Nephron progenitor cell (in vitro differentiated cells): ENCODE measurements around the gene MUL1.
"Not testable (repeated sequence)": the region's sequence is repeated elsewhere in the genome, so short reads cannot be mapped to it uniquely, and the experiment has no call there.

Source experiments
- DNase-seq: peaks from one replicate; pipeline ENCODE4 v3.0.0; 2021
- H3K27ac Mint-ChIP-seq: 2 replicates; pipeline ENCODE4 v1.8.0; 2021; ENCODE audit warnings: mild to moderate bottlenecking, moderate library complexity, mixed read lengths
- H3K27me3 Mint-ChIP-seq: 2 replicates; pipeline ENCODE4 v1.8.0; 2021; ENCODE audit warnings: mild to moderate bottlenecking, low read depth, mixed read lengths; ENCODE audit not compliant: poor library complexity
- H3K36me3 Mint-ChIP-seq: 2 replicates; pipeline ENCODE4 v1.8.0; 2021; ENCODE audit warnings: low read depth, mixed read lengths
- H3K4me1 Mint-ChIP-seq: 2 replicates; pipeline ENCODE4 v1.8.0; 2021; ENCODE audit warnings: mixed read lengths
- H3K4me3 Mint-ChIP-seq: 2 replicates; pipeline ENCODE4 v1.8.0; 2021; ENCODE audit warnings: mild to moderate bottlenecking, moderate library complexity, mixed read lengths
- H3K9me3 Mint-ChIP-seq: 2 replicates; pipeline ENCODE4 v1.8.0; 2021; ENCODE audit warnings: mild to moderate bottlenecking, moderate library complexity, mixed read lengths
- TF ChIP-seq, protein P1 (sequence below): fragments of 200-600 bp; sonication (generic); IDR thresholded peaks from 2 replicates; pipeline ENCODE4 v1.5.0; 2021; ENCODE audit warnings: antibody characterized with exemption

Gene MUL1

DNA sequence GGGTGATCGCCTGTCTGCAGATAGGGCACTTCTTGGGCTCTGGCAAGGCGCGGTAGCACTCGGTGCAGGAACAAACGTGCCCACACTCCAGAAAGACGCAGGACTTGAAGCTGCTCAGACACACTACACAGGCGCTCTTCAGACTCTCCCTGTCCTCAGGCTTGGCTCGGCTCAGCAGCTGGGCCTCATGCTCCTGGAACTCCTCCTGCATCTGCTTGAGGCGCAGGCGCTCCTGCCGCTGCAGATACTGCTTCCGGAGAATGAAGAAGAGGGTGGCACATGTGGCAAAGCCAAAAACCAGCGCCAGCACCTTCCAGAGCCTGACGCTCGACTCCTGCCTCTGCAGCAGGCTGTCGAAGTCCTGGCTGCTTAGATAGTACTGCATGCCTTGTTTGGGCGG, 7.2 kb downstream of the MUL1 start:
- H3K27ac Mint-ChIP-seq, result no peak overlapping the region

DNA sequence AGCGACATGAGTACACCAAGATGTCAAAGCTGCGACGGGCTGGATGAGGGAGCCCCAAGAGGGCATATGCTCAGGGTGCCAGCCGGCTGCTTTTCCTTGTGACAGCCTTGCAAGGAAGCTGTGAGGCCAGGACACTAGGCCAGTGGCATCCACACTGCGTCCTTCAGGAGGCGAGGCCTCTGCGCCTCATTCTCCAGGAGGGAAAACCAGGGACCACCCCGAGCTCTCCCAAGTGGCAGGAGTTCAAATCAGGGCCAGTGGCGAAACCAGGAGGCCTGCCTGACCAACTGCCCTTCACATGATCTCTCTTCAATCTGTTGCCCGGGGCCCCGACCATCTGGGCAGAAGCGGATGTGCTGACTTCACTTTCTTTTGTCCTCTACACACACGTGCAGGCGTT, 8.2 kb downstream of the MUL1 start:
- H3K4me1 Mint-ChIP-seq, result peaks cover 2% of the 10 kb centered on the region
- TF ChIP-seq, protein P1, sequence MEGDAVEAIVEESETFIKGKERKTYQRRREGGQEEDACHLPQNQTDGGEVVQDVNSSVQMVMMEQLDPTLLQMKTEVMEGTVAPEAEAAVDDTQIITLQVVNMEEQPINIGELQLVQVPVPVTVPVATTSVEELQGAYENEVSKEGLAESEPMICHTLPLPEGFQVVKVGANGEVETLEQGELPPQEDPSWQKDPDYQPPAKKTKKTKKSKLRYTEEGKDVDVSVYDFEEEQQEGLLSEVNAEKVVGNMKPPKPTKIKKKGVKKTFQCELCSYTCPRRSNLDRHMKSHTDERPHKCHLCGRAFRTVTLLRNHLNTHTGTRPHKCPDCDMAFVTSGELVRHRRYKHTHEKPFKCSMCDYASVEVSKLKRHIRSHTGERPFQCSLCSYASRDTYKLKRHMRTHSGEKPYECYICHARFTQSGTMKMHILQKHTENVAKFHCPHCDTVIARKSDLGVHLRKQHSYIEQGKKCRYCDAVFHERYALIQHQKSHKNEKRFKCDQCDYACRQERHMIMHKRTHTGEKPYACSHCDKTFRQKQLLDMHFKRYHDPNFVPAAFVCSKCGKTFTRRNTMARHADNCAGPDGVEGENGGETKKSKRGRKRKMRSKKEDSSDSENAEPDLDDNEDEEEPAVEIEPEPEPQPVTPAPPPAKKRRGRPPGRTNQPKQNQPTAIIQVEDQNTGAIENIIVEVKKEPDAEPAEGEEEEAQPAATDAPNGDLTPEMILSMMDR, result no peak
- peaks cover 7% of the 10 kb centered on the region for H3K27me3 Mint-ChIP-seq
- H3K9me3 Mint-ChIP-seq, result no peaks in the 10 kb centered on the region
- H3K4me3 Mint-ChIP-seq, result no peak overlapping the region
- H3K27ac Mint-ChIP-seq, result no peak overlapping the region
- no peak for DNase-seq
- peaks cover 13% of the 10 kb centered on the region for H3K36me3 Mint-ChIP-seq

More for the DNA sequence above, 7.2 kb downstream of the MUL1 start:
- DNase-seq, result no peak
- TF ChIP-seq, protein P1, result no peak
- Mint-ChIP-seq H3K4me1 (peaks cover 10% of the 10 kb centered on the region), H3K27me3 (no peaks in the 10 kb centered on the region), H3K4me3 (no peak overlapping the region), H3K36me3 (peaks cover 13% of the 10 kb centered on the region), H3K9me3 (no peaks in the 10 kb centered on the region)

DNA sequence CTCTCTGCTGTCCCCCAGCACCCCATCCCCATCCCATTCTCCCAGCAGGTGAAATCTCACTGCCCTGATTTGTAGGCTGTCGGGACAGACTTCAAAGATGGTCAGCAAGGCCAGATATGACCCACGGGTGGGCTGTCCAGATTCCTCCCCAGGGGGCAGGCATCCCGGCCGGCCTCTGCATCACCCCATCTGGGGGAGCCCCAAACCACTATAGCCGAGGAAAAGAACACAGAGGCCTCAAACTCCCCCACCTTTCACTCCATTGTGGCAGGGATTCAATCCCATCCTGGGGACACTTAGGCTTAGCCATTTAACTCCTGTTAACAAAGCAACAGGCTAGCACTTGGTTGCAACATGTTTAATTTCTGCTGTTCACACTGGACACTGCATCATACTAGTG, 8.8 kb downstream of the MUL1 start:
- no peak for DNase-seq
- Mint-ChIP-seq H3K27ac (no peak overlapping the region), H3K4me1 (no peaks in the 10 kb centered on the region), H3K27me3 (peaks cover 10% of the 10 kb centered on the region), H3K36me3 (peaks cover 11% of the 10 kb centered on the region), H3K9me3 (no peaks in the 10 kb centered on the region), H3K4me3 (no peak overlapping the region)
- TF ChIP-seq, protein P1, result no peak

DNA sequence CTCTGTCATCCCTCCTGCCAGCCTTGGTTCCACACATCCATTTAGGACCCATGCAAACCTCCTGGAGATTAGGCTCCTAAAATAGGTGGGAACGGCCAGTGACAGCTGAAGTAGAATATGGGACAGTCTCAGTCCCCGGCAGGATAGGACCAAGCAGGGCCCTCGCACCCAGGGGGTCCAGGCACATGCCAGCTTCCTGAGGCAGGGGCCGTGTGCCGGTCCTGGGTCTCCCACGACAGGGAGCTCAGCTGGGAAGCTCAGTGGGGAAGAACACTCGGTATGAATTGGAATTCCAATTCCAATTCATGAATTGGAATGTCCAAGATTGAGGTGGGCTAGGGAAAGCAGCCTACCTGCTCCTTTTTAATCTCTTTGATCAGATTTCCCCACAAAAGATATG, 9.8 kb downstream of the MUL1 start:
- no peaks in the 10 kb centered on the region for H3K9me3 Mint-ChIP-seq
- no peak overlapping the region for H3K27ac Mint-ChIP-seq
- H3K4me1 Mint-ChIP-seq, result peaks cover 1% of the 10 kb centered on the region
- H3K4me3 Mint-ChIP-seq, result no peak overlapping the region
- no peak for DNase-seq
- H3K36me3 Mint-ChIP-seq, result peaks cover 10% of the 10 kb centered on the region
- H3K27me3 Mint-ChIP-seq, result peaks cover 10% of the 10 kb centered on the region
- TF ChIP-seq, protein P1, result no peak

DNA sequence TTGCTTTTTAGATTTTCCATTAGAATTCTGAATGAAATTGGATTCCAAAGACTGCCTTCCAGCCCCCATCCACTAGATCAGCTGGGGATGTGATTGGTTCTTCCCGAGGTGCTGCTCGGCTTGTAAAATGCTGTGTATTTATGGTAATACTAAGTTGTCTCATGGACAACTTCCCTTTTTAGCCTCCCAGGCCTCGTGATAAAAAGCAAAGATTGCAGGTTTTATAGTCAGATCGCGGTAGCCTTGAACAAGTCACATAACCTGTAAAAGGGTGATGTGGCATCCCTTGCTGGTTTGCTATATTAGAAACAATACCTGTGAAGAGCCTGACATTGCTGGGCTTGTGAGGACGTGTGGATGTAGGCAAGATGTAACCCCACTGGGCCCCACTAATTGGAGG, 10.4 kb downstream of the MUL1 start:
- Mint-ChIP-seq H3K27me3 (peaks cover 16% of the 10 kb centered on the region), H3K36me3 (peaks cover 10% of the 10 kb centered on the region), H3K4me3 (no peak overlapping the region), H3K27ac (no peak overlapping the region), H3K9me3 (no peaks in the 10 kb centered on the region), H3K4me1 (peaks cover 4% of the 10 kb centered on the region)
- TF ChIP-seq, protein P1, result no peak
- no peak for DNase-seq

DNA sequence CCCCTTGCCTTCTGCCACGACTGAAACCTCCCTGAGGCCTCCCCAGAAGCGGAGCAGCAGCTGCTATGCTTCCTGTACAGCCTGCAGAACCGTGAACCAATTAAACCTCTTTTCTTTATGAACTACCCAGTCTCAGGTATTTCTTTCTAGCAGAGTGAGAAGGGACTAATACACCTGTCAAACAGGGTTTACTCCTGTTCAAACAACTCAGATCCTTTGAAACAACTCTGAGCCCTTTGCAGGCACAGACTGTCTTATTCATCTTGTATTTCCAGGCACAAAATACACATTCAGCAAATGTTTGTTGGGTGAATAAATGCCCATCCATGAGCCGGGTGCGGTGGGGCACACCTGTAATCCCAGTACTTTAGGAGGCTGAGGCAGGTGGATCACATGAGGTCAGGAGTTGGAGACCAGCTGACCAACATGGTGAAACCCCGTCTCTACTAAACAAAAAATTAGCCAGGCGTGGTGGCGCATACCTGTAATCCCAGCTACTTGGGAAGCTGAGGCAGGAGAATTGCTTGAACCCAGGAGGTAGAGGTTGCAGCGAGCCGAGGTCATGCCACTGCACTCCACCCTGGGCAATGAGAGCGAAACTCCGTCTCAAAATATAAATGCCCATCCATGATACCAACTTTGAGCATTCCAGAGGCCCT, 11.1 kb downstream of the MUL1 start:
- not testable (repeated sequence) for H3K4me3 Mint-ChIP-seq, H3K9me3 Mint-ChIP-seq, H3K4me1 Mint-ChIP-seq, H3K27ac Mint-ChIP-seq, DNase-seq, H3K36me3 Mint-ChIP-seq
- H3K27me3 Mint-ChIP-seq, result peaks cover 18% of the 10 kb centered on the region
